Vagina (tissue), 2 donors: ENCODE data around the gene PHAF1.

Experiments used
- POLR2A ChIP-seq, 2 donors: fragments of 450-650 bp; IDR thresholded peaks; one replicate each; pipeline ENCODE4 v1.6.1; 2017; ENCODE audit warnings: antibody characterized with exemption in 2 of 2, mild to moderate bottlenecking in 2 of 2, moderate library complexity in 2 of 2
- POLR2AphosphoS5 ChIP-seq, 2 donors: sonication (generic); formaldehyde crosslinking; IDR thresholded peaks; one replicate each; pipeline ENCODE4 v1.9.0; 2017; ENCODE audit warnings: antibody characterized with exemption in 2 of 2, mild to moderate bottlenecking in 2 of 2, low read depth in 1 of 2; ENCODE audit not compliant: insufficient read depth in 1 of 2
- TF ChIP-seq, protein P1 (sequence below), 3 experiments: fragments of 450-650 bp in 2 of 3; fragments of 200-600 bp in 1 of 3; sonication (generic) in 1 of 3; IDR thresholded peaks; one replicate each; pipeline ENCODE4 v1.5.1; 2017 to 2019; ENCODE audit warnings: antibody characterized with exemption in 3 of 3, mild to moderate bottlenecking in 2 of 3, moderate library complexity in 2 of 3

DNA sequence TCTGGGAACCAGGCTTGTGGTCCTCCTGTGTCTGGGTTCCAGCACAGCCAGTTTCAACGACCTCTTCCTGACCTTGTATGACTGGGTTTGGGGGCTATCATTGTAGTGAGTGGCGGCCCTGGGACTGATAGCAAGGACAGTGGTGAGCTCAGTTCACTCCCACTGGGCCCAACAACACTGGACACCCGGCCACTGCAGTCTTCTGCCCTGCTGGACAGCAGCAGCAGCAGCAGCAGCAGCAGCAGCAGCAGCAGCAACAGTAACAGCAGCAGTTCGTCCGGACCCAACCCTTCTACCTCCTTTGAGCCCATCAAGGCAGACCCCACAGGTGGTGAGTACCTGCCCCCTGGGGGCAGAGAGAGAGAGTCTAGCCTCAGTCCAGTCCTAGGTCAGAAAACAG is 85.9 kb downstream of the PHAF1 start:
- TF ChIP-seq, protein P1, sequence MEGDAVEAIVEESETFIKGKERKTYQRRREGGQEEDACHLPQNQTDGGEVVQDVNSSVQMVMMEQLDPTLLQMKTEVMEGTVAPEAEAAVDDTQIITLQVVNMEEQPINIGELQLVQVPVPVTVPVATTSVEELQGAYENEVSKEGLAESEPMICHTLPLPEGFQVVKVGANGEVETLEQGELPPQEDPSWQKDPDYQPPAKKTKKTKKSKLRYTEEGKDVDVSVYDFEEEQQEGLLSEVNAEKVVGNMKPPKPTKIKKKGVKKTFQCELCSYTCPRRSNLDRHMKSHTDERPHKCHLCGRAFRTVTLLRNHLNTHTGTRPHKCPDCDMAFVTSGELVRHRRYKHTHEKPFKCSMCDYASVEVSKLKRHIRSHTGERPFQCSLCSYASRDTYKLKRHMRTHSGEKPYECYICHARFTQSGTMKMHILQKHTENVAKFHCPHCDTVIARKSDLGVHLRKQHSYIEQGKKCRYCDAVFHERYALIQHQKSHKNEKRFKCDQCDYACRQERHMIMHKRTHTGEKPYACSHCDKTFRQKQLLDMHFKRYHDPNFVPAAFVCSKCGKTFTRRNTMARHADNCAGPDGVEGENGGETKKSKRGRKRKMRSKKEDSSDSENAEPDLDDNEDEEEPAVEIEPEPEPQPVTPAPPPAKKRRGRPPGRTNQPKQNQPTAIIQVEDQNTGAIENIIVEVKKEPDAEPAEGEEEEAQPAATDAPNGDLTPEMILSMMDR (IDR thresholded peaks at IDR 0.05) = no peak
- TF ChIP-seq POLR2A (IDR thresholded peaks at IDR 0.05) = no peak
- no peak for TF ChIP-seq POLR2AphosphoS5 (IDR thresholded peaks at IDR 0.05; ENCODE audit: insufficient read depth in 1 of 2, low read depth in 1 of 2)
